ENCODE results near the gene KCNH1. TPM values are rescaled to one million over a fixed set of nuclear protein-coding genes. Genes with fewer than 3 reads are reported as not detected.

Gene KCNH1
- total and polyA plus RNA-seq, 2 of the 4 experiments (the other 2 are of a cell fraction) = 0.27 to 0.54 TPM

- in situ Hi-C loops (cut with MboI; ENCODE audit: low sequenced_read_pairs) = no loop called here
- TF ChIP-seq RAD21 (IDR thresholded peaks at IDR 0.05; ENCODE audit: low read length) (no peak), FOS (IDR thresholded peaks at IDR 0.05; ENCODE audit: low read depth, low read length) (no peak), MAFK (IDR thresholded peaks at IDR 0.05; ENCODE audit: low read depth, low read length) (no peak), MXI1 (IDR thresholded peaks at IDR 0.05; ENCODE audit: borderline replicate concordance, low read depth, low read length) (no peak), CEBPB (IDR thresholded peaks at IDR 0.05; ENCODE audit: low read depth, low read length) (no peak), RFX5 (IDR thresholded peaks at IDR 0.05; ENCODE audit: low read depth, low read length) (no peak), POLR2A (IDR thresholded peaks at IDR 0.05; ENCODE audit: low read depth, low read length) (no peak), MAZ (IDR thresholded peaks at IDR 0.05; ENCODE audit: borderline replicate concordance, low read depth, low read length) (no peak), SMC3 (IDR thresholded peaks at IDR 0.05; ENCODE audit: low read depth, low read length) (no peak), USF2 (IDR thresholded peaks at IDR 0.05; ENCODE audit: low read depth, low read length) (no peak), BHLHE40 (IDR thresholded peaks at IDR 0.05; ENCODE audit: low read depth, low read length) (no peak), ELK1 (IDR thresholded peaks at IDR 0.05; ENCODE audit: borderline replicate concordance, low read depth, low read length) (no peak), RCOR1 (IDR thresholded peaks at IDR 0.05; ENCODE audit: insufficient replicate concordance, low read length) (no peak), CTCF (conservative IDR thresholded peaks at IDR 0.05; ENCODE audit: low read depth, low read length) (no peak), CHD1 (IDR thresholded peaks at IDR 0.05; ENCODE audit: low read depth, low read length) (no peak)
Measured at GRCh38 chr1:210830034-210831028, 303.6 kb downstream of the KCNH1 start.

More at GRCh38 chr1:210830034-210831028, 303.6 kb downstream of the KCNH1 start:
- Histone ChIP-seq H4K8ac (ENCODE audit: low read depth in 2 of 2, low read length in 2 of 2) (no peak overlapping the region), H2AK9ac (replicated peaks; ENCODE audit: low read depth, low read length, poor library complexity) (no peak overlapping the region), H3K4ac (ENCODE audit: low read depth, low read length) (no peak overlapping the region), H3K27me3 (ENCODE audit: control insufficient read depth, insufficient read depth, low read length) (no peaks in the 10 kb centered on the region), H2AFZ (replicated peaks; ENCODE audit: low read length, poor library complexity) (no peak overlapping the region), H3K23ac (ENCODE audit: low read depth, low read length) (no peak overlapping the region), H3K4me1 (ENCODE audit: control insufficient read depth, insufficient read depth, low read length) (no peaks in the 10 kb centered on the region), H3K27ac (ENCODE audit: insufficient read depth, low read length) (no peak overlapping the region), H2BK20ac (ENCODE audit: low read depth, low read length) (no peak overlapping the region), H4K5ac (ENCODE audit: low read depth, low read length) (no peak overlapping the region), H3K9me3 (ENCODE audit: control insufficient read depth, insufficient read depth, low read length) (no peaks in the 10 kb centered on the region), H3K36me3 (ENCODE audit: control insufficient read depth, insufficient read depth, low read length) (no peaks in the 10 kb centered on the region), H3K4me3 (ENCODE audit: insufficient read depth, low read depth, low read length) (no peak overlapping the region), H4K20me1 (ENCODE audit: insufficient read depth, low read length) (no peaks in the 10 kb centered on the region), H3K18ac (ENCODE audit: low read depth, low read length) (no peak overlapping the region), H3K4me2 (ENCODE audit: low read depth, low read length) (no peak overlapping the region), H3K9me1 (ENCODE audit: insufficient read depth, low read length) (no peaks in the 10 kb centered on the region), H2BK120ac (ENCODE audit: low read depth, low read length) (no peak overlapping the region), H4K91ac (ENCODE audit: insufficient read depth, low read depth, low read length) (no peak overlapping the region), H3K14ac (replicated peaks; ENCODE audit: low read depth, low read length) (no peak overlapping the region), H2BK5ac (ENCODE audit: low read depth, low read length, poor library complexity, severe bottlenecking) (no peak overlapping the region), H2AK5ac (ENCODE audit: low read depth, low read length) (no peak overlapping the region), H3K79me1 (ENCODE audit: low read depth in 1 of 2, low read length in 2 of 2) (no peaks in the 10 kb centered on the region), H3K56ac (ENCODE audit: extremely low read depth, insufficient read depth, low read length) (no peak overlapping the region), H3K9ac (ENCODE audit: low read depth, low read length) (no peak overlapping the region), H2BK15ac (ENCODE audit: low read depth, low read length) (no peak overlapping the region)
- CTCF ChIA-PET = no interaction called here
- intact Hi-C loops (cut with micrococcal nuclease) (no loop called here), dilution Hi-C loops (cut with HindIII; ENCODE audit: low sequenced_read_pairs, unreplicated experiment) (no loop called here)
- ATAC-seq (ENCODE audit: low read depth) = no peak
- BruUV-seq (replicated peaks) = no TSS peak
- POLR2A ChIA-PET (ENCODE audit: unreplicated experiment) = no interaction called here
- no peak for DNase-seq
- WGBS, 2 experiments (ENCODE audit: extremely low coverage in 2 of 2, insufficient read length in 1 of 2) = 67% methylated on average over 1 of the region's 6 CpGs; no CpG with 5 or more reads in 1 of the 2 experiments
